ENCODE measurements around the gene TNNI2.
A peak's percentile ranks its signal among the peaks of the same experiment; 100 is the strongest.

The TNNI2 gene

DNA sequence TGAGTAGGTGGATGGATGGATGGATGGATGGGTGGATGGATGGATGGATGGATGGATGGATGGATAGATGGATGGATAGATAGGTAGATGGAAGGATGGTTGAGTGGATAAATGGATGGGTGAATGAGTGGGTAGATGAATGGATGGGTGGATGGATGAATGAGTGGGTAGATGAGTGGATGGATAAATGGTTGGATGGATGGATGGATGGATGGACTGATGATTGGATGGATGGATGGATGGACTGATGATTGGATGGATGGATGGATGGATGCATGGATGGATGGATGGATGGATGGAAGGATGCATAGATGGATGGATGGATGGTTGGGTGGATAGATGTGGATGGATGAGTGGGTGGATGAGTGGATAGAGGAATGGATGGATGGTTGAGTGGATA, 17.2 kb upstream of the TNNI2 start:
- no peak for DNase-seq (ENCODE audit: low spot score)

DNA sequence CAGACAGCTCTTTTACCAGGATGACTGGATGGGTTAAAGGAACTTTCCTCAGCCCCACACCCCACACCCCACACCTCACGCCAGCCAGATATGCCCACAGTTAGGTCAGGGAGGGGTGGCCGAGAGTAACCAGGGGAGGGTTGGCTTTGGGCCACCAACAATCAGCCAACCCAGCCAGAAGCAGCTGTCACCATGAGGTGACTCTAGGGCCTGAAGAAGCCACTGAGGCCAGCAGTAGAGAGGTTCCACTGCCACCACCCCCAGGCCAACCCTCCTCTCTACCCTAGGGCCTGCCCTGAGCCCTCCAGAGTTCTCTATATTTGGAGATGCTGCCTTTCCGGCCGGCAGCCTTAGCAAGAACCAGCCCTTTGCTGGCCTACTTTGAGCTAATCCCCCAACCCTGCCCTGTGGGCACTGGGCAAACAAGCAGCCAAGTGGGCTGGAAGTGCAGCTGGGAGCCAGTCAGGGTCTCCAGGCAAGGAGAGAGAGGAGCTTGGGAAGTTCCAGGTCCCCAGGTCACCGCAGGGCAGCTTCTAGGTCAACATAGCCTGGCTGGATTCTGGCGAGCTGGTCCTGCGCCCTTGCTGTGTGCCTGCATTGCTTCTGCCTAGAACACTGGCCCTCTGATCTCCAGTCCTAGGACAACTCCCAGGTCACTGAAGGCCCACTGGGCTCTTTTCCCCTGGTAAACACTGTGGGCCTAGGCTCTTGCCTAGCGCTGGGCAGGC, 16.0 kb upstream of the TNNI2 start:
- DNase-seq (ENCODE audit: low spot score), result no peak

DNA sequence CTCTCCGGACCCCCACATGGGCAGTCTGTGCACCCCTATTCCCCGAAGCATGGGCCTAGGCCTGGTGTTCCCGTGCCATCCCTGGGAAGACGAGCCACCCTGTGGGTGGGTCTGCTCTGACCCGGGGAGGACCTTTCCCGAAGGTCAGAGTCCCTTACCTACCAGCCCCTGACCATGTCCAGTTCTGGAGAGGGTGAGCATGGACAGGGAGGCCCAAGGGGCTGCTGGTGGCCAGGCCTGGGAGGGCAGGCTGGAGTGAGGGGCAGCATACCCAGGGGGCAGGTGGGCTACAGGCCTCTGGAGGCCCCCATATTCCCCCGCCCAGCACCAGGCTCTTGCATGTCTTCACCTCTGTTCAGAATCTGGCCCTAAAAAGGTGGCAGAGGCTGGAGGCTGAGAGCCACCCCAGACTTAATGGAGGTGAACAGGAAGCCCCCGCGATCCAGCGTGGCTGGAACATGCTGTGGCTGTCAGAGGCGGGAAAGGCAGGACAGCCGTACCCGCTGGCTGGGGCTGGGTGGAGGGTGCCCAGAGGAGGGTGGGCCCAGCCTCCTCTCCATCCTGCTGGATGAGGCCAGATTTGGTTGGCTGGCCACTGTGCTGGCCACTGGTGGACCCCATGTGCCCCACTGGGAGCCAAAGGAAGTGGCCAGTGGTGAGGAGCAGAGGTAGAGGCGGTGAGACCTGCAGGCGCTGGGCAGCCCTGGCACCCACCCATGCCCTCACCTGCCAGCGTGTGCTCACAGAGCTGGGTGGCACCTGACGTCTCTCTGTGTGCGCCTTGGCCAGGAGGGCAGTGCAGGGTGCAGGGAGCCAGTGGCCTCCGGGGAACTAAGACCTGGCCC, 15.2 kb upstream of the TNNI2 start:
- DNase-seq (ENCODE audit: low spot score), result no peak

DNA sequence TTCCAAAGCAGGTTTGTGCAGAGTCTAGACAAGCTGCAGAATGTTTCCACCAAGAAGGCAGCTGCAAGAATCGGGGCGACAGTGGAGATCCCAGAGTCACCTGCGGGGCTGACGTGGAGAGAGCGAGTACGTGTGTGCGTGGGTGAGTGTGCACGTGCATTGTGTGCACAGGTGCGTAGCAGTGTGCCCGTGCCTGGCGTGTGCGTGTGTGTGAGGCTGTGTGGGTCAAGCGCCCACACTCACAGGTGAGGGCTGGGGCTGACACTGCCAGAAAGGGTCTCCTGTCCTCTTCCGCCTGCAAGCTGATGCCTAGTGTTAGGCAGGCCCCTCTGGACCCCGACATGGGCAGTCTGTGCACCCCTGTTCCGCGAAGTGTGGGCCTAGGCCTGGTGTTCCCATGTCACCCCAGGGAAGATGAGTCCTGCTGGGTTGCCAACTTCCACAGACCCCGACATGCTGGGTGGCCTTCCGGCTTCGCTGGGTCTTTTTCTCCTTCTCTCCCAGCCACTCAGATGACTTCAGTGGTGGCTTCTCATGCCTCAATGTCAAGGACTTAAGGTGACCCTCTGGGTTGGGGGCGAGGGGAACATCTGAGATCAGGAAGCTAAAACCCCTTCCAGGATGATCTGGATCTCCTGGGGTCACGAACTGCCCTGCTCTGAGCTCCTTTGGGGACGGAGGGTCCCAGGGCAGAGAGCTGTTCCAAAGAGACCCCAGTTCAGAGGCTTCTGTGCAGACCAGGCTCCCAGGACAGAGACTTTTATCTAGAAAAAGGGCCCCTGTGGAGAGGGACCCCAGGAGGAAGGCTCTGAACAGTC, 14.4 kb upstream of the TNNI2 start:
- no peak for DNase-seq (ENCODE audit: low spot score)

DNA sequence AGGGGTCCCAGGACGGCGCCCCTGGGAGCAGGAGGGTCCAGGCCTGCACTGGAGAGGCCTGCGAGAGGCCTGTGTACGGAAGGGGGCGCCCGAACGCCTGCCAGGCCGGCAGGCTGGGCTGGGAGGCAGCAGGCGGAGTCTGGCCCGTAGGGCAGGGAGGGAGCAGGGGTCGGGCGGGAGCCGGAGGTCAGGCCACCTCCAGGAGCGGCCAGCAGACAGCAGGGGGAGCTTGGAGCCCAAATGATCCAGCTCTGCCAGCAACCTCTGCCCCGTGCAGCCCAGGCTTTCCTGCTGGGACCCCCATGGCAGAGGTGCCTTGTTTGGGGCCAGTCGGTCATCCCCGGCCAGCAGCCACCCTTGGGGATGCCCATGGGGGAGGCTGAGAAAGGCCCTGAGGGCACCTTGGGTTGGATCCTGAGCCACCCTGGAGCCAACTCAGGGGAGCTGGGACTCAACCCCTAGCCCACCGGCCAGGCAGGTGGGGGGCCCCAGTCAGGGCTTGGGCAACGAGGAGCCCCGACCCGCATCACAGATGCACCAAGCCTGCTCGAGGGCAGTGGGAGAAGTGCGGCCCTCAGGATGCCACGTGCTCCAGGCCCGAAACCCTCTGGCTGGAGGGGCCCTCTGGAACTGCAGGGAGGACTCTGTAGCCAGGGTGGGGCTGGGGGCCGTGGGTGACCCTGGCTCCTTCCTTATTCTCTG, 13.6 kb upstream of the TNNI2 start:
- peak; percentile 11 for DNase-seq (ENCODE audit: low spot score)

DNA sequence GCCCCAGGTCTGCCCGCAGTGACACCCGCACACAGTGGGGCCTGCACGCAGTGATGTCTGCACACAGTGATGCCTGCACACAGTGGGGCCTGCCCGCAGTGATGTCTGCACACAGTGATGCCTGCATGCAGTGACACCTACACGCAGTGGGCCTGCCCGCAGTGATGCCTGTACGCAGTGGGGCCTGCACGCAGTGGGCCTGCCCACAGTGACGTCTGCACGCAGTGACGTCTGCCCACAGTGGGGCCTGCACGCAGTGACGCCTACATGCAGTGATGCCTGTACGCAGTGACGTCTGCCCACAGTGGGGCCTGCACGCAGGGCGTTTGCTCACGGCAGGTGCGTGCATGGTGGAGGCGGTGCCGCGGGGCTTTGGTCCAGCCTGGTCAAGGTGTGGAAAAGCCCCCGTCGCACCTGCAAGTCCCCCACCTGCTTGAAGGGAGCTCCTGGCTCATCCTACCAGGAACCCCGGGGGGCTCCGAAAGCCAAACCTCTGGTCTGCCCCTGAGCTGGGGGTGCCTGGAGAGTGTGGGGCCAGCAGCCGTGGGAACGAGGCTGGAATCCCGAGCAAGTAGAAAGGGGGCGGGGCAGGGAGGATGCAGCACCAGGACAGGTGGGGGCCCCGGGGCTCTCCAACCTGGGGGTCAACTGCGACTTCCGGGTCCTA, 12.9 kb upstream of the TNNI2 start:
- DNase-seq (ENCODE audit: low spot score), result no peak

DNA sequence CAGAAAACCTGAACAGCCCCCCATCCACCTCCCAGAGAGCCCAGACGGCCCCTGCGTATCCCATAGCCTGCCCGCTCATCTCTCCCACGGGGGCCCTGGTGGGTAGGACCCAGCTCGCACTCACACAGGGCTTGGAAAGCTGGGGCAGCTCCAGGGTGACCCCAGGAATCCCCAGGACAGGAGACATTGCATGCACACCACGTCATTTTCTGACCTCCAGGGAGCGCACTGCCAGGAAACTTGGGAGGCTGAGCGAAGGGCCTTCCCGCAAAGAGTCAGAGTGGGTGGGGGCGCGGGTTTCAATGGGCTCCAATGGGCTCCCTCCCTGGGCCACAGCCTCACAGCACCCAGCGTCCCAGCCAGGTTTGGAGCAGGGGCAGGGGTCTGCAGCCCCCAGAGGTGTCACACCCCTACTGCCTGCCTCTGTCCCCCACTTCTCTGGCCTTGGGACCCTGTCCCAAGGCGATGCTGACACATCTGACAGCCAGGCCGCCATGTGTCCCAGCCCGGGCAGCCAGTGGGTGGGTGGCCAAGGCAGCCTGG, 12.2 kb upstream of the TNNI2 start:
- peak; percentile 4 for DNase-seq (ENCODE audit: low spot score)

DNA sequence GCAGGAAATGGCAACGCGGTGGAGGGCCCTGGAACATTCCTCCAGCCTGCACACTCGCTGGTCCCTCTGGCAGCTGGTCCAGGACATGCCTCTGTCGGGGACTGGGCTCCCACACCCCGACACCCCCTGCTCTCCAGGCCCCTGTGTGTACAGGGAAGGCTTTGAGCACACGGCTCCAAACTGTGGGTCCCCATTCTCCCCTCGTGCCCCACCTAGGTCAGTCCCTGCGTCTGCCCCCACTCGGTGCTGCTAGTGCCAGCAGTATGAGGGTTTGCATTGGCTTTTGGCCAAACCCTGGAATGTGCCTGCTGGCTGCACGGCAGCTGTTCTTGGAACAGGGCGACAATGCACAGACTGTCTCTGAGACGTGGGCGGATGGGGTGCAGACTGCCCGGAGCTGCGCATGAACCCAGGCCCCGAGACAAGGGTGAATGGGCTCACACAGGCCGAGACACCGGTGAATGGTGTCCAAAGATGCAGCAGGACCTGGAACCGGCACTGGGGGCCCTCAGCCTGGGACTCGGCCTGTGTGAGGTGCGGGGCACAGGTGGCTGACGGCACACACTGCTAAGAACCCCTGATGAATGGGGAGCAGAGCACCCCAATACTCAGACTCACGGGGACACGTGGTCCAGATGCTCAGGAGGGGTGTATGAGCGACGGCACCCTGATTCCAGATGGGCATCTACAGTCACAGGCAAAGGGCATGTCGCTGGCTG, 11.5 kb upstream of the TNNI2 start:
- no peak for DNase-seq (ENCODE audit: low spot score)

DNA sequence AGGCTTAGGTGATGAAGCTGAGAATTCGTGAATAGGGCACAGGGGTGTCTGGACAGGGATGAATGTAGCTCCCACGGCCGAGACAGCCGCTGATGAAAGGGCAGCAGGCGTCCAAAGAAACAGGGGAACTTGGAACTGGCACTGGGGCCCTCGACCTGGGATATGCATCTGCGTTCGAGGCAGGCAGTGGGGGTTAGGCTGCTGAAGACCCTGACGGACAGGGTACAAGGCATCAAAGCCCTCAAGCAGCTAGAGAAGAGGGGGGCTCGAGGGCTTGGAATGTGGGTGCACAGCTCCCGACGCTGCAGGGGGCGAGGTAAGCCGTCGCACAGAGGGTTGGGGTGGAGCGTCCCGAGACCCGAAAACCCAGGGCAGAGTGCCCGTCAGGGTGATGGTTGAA, 10.8 kb upstream of the TNNI2 start:
- no peak for DNase-seq (ENCODE audit: low spot score)

DNA sequence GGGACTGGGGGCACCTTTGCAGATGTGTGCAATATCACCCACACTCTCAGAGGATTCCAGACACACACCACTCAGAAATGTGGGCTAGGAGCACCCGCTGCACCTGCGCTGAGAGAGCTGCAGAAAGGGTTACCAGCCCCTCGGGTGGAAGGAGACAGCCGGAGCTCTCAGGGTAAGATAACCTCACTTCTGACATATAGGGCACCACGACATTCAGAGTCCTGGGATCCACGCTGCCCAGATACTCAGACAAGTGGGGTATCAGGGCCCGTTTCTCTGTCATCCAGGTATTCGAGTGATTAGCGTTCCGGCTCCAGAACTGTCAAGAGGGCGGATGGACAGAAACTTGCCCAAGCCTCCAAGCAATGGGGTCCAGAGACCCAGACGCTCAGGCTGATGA, 10.2 kb upstream of the TNNI2 start:
- DNase-seq (ENCODE audit: low spot score), result no peak

DNA sequence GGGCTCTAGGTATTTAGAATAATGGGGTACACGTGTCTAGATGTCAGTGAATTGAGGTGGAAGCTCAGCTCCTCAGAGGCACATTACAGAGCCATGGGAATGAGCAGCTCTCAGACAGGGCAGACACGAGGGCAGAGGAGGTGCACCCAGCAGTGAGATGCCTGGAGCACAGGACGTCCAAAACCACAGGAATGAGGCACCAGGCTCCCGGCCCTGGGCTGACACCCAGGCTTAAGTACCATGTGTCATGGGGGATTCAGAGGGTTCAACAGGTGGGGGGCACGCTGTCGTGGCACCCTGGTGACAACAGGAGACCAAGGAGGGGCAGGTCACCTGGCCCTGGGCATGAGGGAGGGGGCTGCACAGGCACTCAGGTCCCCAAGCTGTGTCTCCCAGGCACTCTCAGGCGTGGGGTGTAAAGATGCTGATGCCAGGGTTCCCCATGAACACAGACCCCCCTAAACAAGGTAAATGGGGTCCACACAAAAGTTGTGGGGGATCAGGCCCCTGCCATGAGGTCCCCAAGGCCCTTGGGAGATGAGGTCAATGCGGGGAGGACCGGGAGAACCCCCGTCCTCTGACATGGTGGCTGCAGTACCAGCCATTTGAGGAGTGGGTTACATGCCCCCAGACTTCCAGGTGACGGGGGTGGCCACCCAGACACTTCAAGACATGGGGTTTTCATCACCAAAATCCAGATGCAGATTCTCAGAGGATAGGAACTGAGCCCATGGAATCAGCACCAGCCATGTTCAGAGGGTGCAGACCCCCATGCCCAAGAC, 9.6 kb upstream of the TNNI2 start:
- DNase-seq (ENCODE audit: low spot score), result no peak

DNA sequence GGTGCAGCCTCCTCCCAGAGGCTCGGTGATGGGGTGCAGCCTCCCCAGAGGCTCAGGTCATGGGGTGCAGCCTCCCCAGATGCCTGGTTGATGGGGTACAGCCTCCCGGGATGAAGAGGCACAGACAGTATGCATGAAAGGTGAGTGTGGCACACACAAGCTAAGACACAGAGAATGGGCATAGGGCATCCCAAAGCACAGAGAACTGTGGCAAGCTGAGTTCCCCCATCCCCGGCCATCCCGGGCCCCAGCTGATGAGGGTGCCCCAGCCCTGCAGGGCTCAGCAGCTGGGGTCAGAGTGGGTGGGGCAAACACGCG, 8.8 kb upstream of the TNNI2 start:
- no peak for DNase-seq (ENCODE audit: low spot score)

DNA sequence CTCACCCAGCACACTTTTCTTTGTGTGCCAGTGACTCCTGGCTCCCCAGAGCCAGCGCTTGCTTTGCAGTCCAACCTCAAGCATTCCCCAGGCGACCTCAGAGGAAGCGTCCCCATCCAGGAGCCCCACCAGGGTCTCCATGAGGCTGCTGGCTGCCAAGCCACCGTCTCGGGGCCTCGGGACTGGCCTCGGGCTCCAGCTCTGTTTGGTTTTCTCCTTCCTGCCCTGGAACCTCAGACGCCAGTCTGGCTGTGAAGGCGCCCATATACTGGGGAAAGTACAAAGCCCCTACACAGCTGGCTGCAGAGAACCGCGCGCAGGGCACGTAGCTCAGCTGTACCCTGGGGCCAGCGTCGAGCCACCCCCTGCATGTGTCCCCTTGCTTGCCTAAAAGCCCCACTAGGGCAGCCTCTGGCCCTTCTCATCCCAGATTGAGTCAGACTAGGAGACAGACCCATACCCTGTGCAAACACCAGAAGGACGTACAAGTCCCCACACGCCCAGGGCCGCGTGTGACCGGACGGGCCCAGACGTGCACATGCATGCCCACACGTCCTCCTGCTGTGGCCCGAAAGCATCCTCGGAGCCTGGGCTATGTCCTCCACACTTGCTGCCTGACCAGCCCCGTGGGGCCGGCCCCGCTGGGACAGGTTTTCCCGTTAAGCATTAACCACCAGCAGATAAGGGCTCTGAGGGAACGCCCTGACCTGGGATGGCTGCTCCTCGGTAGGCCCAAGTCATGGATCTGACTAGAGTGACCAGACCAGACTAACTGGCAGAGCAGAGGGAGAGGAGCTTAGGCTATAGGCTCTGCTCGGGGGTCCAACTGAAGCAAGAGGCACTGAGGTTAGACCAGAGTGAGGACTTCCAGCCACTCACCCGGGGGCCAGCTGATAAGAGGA, 8.2 kb upstream of the TNNI2 start:
- no peak for DNase-seq (ENCODE audit: low spot score)

DNA sequence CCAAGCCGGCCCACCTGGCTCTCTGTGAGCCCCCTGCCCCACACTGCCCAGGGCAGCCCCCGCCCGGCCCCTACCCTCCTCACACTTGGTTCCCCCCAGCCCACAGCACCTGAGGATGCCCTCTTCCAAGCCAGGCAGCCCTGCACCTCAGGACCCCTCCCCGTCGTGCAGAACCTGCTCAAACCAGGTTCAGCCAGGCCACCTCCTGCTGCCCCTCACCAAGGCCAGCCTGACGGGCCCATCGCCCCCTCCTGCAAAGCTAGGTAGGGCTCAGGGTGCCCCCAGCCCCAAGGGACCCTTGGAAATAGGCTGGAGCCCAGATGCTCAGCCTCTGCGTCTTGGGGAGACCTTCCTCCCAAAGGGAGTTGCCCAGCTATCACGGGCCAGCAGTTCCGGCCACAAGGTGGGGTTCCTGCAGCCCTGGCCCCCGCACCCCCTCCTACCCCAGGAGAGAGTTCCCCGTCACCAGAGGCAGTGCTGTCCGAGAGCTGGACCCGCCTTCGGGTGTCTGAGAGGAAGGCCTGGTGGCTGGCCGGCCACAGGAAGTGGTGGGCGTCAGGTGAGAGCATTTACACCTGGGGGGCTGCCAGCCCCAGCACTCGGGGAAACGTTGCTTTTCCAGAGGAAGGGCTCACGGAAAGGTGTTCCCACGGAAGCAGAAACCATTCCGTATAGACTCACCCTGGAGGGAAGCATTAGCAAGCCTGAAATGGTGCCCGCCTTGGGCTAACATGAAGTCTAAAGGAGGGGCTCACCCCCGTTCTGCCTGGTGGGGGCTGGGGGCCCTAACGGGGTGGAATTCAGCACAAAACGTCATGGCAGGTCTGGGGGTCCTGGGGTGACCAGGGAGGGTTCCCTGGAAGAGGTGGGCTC, 7.2 kb upstream of the TNNI2 start:
- no peak for DNase-seq (ENCODE audit: low spot score)

DNA sequence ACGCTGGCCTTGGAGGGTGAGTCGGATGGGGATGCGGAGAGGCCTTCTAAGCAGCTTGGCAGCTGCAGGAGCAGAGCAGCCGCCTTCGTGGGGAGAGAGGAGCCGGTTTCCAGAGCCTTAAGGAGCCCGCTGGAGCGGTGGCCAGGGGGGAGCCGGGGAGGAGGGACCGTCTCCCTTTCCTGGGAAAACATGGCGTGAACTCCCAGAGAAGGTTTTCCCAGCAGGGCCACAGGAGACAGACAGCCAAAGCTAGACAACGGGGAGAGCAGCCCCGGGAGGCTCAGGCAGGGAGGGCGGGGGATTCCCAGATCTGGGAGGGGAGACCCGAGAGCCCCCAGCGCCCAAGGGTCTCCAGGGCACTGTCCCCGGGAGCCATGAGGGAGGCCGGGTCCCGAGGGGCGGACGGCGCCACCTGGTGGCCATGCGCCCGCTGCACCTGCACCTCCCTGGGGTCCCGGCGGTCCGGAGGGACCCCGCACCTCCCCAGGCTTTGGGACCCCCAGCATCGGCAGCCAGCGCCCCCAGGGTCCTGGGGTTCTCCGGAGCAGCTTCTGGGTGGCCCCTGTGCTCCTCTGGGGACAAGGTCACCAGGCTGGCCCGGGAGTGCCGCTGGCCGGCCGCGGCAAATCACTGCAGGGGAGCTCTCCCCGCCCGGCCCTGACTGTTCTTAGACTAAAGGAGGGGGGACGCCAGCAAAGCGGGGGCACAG, 6.4 kb upstream of the TNNI2 start:
- DNase-seq (ENCODE audit: low spot score), result peak; percentile 4

DNA sequence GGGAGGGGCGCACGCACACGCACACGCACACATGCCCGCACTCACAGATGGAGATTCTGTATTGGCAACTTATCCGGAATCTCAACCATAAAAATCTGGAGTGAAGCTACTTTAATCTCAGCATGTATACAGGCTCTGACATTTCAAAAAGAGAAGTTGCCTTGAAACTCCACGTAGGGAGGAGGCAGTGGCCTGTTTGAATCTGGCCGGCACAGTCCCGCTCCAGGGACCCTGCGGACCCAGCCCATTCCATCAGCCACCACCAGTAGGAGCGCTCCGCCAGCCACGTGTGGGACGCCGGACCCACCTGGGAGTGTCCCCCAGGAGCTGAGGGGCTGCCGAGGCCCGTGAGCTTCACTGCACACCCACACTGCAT, 5.9 kb upstream of the TNNI2 start:
- no peak for DNase-seq (ENCODE audit: low spot score)

DNA sequence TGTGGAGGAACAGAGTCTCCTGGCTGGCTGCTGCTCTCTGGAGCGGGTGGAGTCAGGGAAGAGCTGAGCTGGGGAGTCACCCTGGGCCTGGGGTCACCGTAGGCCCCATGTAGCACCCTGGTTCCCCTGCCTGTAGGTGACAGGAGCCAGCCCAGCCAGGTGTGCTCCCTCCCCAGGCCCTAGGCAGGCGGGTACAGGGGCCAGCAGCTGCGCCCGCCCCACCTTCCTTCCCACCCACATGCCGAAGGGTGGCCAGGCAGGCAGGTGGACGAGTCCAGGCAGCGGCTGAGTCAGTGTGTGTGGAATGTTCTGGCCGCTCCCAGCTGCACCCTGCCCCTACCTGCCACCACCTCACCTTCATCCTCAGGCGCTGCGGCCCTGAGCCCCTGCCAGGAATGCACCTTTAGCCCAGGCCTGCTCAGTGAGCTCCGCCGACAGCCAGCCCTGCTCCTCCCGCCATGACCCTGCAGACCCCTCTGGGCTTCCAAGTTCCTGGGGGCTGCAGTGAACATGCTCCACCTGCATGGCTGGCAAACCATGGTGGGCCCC, 4.6 kb upstream of the TNNI2 start:
- no peak for DNase-seq (ENCODE audit: low spot score)

Measured in RKO (cell line).